Psoas muscle (tissue), 8 donors: ENCODE data around the gene CHD6. TPM values are rescaled to one million over a fixed set of nuclear protein-coding genes. Genes with fewer than 3 reads are reported as not detected.

ENCODE experiments used
- ATAC-seq, 4 donors: fragments of 200-7000 bp; cut with Tn5 transposase; one replicate each; pipeline ENCODE4 v1.9.1; 2020; ENCODE audit warnings: moderate library complexity in 3 of 4, mild to moderate bottlenecking in 2 of 4
- DNase-seq, 2 donors: peaks; one replicate each; pipeline ENCODE4 v3.0.0-alpha.2; 2020
- H3K27ac ChIP-seq: fragments of 200-600 bp; one replicate; pipeline ENCODE4 v1.8.0; 2022
- H3K27me3 ChIP-seq, 3 donors: fragments of 200-600 bp in 1 of 3; one replicate each; pipeline versions ENCODE4 v1.6.1 to v1.8.0; 2013 to 2022; ENCODE audit warnings: low read length in 2 of 3, mild to moderate bottlenecking in 2 of 3, moderate library complexity in 1 of 3; ENCODE audit not compliant: insufficient read depth in 3 of 3
- H3K36me3 ChIP-seq, 2 donors: fragments of 200-600 bp in 1 of 2; one replicate each; pipeline versions ENCODE4 v1.6.1 to v1.8.0; 2013 to 2022; ENCODE audit warnings: low read depth in 1 of 2, mild to moderate bottlenecking in 1 of 2, moderate library complexity in 1 of 2; ENCODE audit not compliant: insufficient read depth in 1 of 2
- H3K4me1 ChIP-seq: fragments of 200-600 bp; one replicate; pipeline ENCODE4 v1.8.0; 2022
- H3K4me3 ChIP-seq: fragments of 200-600 bp; one replicate; pipeline ENCODE4 v1.8.0; 2022; ENCODE audit warnings: mild to moderate bottlenecking
- H3K9me3 ChIP-seq: fragments of 200-600 bp; one replicate; pipeline ENCODE4 v1.8.0; 2022
- WGBS, 3 donors: extraction: QIAGEN DNeasy Blood & Tissue Kit; methylation state at CpG; one replicate each; pipeline versions ENCODE4 v1.1.6 to v1.1.7; 2013; 5-methylcytosine and 5-hydroxymethylcytosine counted together
- intact Hi-C, 2 donors: fragments of 100-400 bp; cut with DNase I; formaldehyde crosslinking; loops; one replicate each; pipeline versions ENCODE4 v1.11.0 to v1.14.2; 2022
- polyA plus RNA-seq, 3 donors: library from polyadenylated mRNA; stranded (reverse); fragments of 200-250 nt; gene quantifications; one replicate each; pipeline ENCODE4 v1.2.3, GENCODE V29; 2013
- total RNA-seq, 4 donors: library from RNA; stranded (reverse); fragmentation: NEBNext Ultra II Directional in 2 of 4; extraction: Animal tissue kit (Norgen Biotek cat#: 25700) in 2 of 4; gene quantifications; one replicate each; pipeline versions ENCODE4 v1.2.1 to v1.2.4, GENCODE V29; 2021 to 2023
- TF ChIP-seq, protein P1 (sequence below): fragments of 200-600 bp; IDR thresholded peaks from one replicate; pipeline ENCODE4 v1.8.0; 2022; ENCODE audit warnings: antibody characterized with exemption
- donor health status: healthy with polysubstance abuse.
- donor health status: DM: no; HTN: no; CAD: no; lungs with moderate emphysema.
- donor health status: Bipolar disorder and iron deficiency.
- donor health status: healthy.
- donor health status: DM: yes; HTN: yes; CAD: no.
- donor health status: DM: no; HTN: no; CAD: no.
- donor health status: DM: no; HTN: no; CAD: no.
- donor health status: DM: yes; HTN: yes; CAD: no.

CHD6 gene
- total and polyA plus RNA-seq, 7 donors: 1.7 to 30.4 (median 17.2) TPM

DNA sequence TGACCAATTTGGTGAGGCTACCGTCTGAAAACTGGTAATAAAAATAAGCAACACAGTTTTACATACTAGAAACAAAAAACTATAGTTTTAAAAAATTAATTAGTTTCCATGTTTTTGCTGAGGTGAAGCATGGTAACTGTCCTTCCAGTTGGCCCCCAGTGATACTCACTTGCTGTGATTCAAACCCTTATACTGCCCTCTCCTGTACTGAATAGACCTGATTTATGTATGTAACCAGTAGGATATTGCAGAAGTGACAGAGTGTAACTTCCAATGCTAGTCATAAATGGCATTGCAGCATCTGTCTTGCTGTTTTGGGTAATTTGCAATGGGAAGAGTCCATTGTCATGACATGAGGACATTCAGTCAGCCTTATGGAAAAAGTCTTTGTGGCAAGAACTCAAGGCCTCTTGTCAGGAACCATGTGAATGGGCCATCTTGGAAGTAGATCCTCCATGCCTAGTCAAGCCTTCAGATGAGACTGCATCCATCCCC, 8.9 kb upstream of the CHD6 start:
- Histone ChIP-seq H3K9me3 (no peaks in the 10 kb centered on the region), H3K36me3 (no peaks in the 10 kb centered on the region), H3K4me1 (no peaks in the 10 kb centered on the region), H3K27me3 (no peaks in the 10 kb centered on the region), H3K27ac (no peak overlapping the region), H3K4me3 (no peak overlapping the region)
- ATAC-seq (no peak), DNase-seq (no peak)
- 88 to 91% (median 90%) methylated on average over 1 of the region's 1 CpG for WGBS, 3 donors
- intact Hi-C loops: no loop called here
- TF ChIP-seq, protein P1, sequence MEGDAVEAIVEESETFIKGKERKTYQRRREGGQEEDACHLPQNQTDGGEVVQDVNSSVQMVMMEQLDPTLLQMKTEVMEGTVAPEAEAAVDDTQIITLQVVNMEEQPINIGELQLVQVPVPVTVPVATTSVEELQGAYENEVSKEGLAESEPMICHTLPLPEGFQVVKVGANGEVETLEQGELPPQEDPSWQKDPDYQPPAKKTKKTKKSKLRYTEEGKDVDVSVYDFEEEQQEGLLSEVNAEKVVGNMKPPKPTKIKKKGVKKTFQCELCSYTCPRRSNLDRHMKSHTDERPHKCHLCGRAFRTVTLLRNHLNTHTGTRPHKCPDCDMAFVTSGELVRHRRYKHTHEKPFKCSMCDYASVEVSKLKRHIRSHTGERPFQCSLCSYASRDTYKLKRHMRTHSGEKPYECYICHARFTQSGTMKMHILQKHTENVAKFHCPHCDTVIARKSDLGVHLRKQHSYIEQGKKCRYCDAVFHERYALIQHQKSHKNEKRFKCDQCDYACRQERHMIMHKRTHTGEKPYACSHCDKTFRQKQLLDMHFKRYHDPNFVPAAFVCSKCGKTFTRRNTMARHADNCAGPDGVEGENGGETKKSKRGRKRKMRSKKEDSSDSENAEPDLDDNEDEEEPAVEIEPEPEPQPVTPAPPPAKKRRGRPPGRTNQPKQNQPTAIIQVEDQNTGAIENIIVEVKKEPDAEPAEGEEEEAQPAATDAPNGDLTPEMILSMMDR: no peak

DNA sequence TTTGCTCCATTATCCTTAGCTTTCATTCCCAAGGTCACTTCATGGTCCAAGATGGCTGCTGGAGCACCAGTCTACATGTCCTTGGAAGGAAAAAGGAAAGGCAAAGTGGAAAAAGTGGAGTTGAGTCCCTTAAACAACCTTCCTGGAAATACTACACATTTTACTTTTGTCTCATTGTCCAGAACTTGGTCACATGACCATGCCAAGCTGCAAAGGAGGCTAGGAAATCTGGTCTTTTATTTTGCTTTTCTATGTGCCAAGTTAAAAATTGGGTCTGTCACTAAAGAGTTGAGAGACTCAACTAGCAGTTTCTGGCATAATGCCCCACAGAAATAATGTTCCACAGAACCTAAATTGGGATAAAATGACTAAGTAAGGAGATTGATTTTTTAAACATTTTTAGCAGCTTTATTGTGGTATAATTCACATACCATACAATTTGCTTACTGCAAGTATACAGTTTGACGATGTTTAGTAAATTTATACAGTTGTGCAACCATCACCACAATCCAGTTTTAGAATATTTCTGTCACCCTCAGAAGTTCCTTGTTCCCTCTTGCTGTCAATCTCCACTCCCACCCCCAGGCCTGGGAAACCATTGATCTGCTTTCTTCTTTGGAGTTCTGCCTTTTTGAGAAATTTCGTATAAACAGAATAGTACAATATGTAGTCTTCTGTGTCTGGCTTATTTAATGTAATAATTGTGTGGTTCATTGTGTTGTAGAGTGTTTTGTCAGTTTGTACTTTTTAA, 5.6 kb upstream of the CHD6 start:
- Histone ChIP-seq H3K9me3 (no peaks in the 10 kb centered on the region), H3K27me3 (no peaks in the 10 kb centered on the region), H3K36me3 (no peaks in the 10 kb centered on the region), H3K27ac (no peak overlapping the region), H3K4me1 (no peaks in the 10 kb centered on the region), H3K4me3 (no peak overlapping the region)
- intact Hi-C loops: no loop called here
- TF ChIP-seq, protein P1: no peak
- no peak for DNase-seq
- 62 to 87% (median 67%) methylated on average over 2 of the region's 2 CpGs for WGBS, 3 donors
- ATAC-seq: no peak

DNA sequence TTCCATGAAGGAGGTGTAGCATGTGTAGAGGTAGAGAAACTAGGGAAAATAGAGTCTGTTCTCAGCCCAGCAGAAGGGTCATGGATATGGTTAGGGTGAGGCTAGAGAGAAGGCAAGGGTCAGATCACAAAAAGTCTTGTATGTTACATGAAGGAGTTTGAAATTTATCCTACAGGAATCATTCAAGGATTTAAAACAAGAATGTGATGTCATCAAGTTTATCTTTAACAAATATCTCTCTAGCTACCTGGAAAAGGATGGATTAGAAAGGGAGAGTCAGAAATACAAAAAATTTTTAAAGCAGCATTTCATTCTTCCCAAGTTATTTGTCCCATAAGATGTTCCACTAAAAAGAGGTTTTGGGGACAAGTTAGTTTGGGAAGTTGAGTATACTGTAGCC, 4.4 kb upstream of the CHD6 start:
- Histone ChIP-seq H3K36me3 (no peaks in the 10 kb centered on the region), H3K4me3 (no peak overlapping the region), H3K27ac (no peak overlapping the region), H3K27me3 (no peaks in the 10 kb centered on the region), H3K4me1 (no peaks in the 10 kb centered on the region), H3K9me3 (no peaks in the 10 kb centered on the region)
- intact Hi-C loops: no loop called here
- TF ChIP-seq, protein P1: no peak
- DNase-seq: no peak
- ATAC-seq: no peak

- whole genome bisulfite sequencing, 3 donors: 23 to 37% (median 24%) methylated on average over 2 of the region's 2 CpGs
- ATAC-seq (no peak), DNase-seq (no peak)
- H3K27me3 ChIP-seq: no peaks in the 10 kb centered on the region
- H3K4me3 ChIP-seq: no peak overlapping the region
- H3K36me3 ChIP-seq: no peaks in the 10 kb centered on the region
- H3K4me1 ChIP-seq: peaks cover 2% of the 10 kb centered on the region
- TF ChIP-seq, protein P1: no peak
- intact Hi-C loops: no loop called here
- H3K27ac ChIP-seq: no peak overlapping the region
- H3K9me3 ChIP-seq: no peaks in the 10 kb centered on the region
Observed at GRCh38 chr20:41621971-41622370, 3.8 kb upstream of the CHD6 start.

DNA sequence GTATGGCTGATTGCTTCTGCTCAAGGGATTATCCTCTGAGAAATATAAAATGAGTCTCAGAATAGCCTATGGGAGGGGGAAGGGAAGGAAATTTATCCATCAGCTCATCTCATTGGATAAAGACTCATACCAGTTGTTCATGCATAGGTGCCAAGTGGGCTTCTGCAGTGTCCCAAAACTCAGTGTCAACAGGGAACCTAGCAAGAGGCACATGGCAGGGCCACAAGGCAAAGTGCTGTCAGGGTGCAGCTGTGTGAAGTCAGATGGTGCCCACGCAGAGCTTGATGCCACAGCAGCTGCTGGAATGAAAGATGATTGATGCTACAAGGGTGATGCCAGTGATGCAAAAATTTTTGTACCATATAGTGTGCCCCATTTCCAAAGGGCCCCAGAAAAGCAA, 3.2 kb upstream of the CHD6 start:
- intact Hi-C loops: no loop called here
- TF ChIP-seq, protein P1: no peak
- H3K4me1 ChIP-seq: peaks cover 8% of the 10 kb centered on the region
- no peak for ATAC-seq
- H3K4me3 ChIP-seq: no peak overlapping the region
- no peaks in the 10 kb centered on the region for H3K36me3 ChIP-seq
- no peaks in the 10 kb centered on the region for H3K27me3 ChIP-seq
- no peak for DNase-seq
- 22 to 50% (median 41%) methylated on average over 1 of the region's 1 CpG for WGBS, 3 donors
- H3K27ac ChIP-seq: no peak overlapping the region
- no peaks in the 10 kb centered on the region for H3K9me3 ChIP-seq
